Measurements from ENCODE around the gene AK2.

GRCh38 chr1:33055210-33056008, 18.7 kb upstream of the AK2 start:
- TF ChIP-seq POLR2A (IDR thresholded peaks at IDR 0.05; ENCODE audit: low read depth, low read length) (no peak), POLR2AphosphoS5 (IDR thresholded peaks at IDR 0.05; ENCODE audit: low read depth, low read length) (no peak), TAF1 (IDR thresholded peaks at IDR 0.05; ENCODE audit: low read depth, low read length) (no peak), SPI1 (IDR thresholded peaks at IDR 0.05; ENCODE audit: low read depth, low read length) (no peak), POU2F2 (IDR thresholded peaks at IDR 0.05; ENCODE audit: low read depth, low read length) (no peak)
